Renal pelvis (tissue), 12 donors: Measurements from ENCODE around the gene UPF3A. TPM values are rescaled to one million over a fixed set of nuclear protein-coding genes. Genes with fewer than 3 reads are reported as not detected.
"Not testable (repeated sequence)": the region's sequence is repeated elsewhere in the genome, so short reads cannot be mapped to it uniquely, and the experiment has no call there.

Source experiments
- DNase-seq: peaks from one replicate; pipeline ENCODE4 v3.0.0-alpha.2; 2013
- long read RNA-seq, 16 experiments: transcript quantifications; one replicate each; lab custom pipeline, GENCODE V29; 2026
- polyA plus RNA-seq, 3 donors: library from polyadenylated mRNA; unstranded; fragments of 120-200 nt; gene quantifications; one replicate each; pipeline ENCODE4 v1.2.1, GENCODE V29; 2013; ENCODE audit not compliant: insufficient read length in 3 of 3

UPF3A gene
- 100 to 1,000 TPM in 2 of 3 donors, 10 to 100 TPM in 1; 94.7 to 171 (median 150) TPM for polyA plus RNA-seq
- long read RNA-seq, donor 1, transcript UPF3A-205 (3 exons, 423 nt) = major isoform, 7 of 36 reads
- long read RNA-seq, donor 1, transcript UPF3A-209 (2 exons, 494 nt) = minor isoform, 5 of 36 reads
- long read RNA-seq, donor 1, partial matches to known transcripts = 20 of 36 reads
- long read RNA-seq, donor 1, other reads (novel, unspliced or antisense) = 0 of 36 reads
- long read RNA-seq, donor 2, transcript UPF3A-205 (3 exons, 423 nt) = major isoform, 13 of 41 reads
- long read RNA-seq, donor 2, partial matches to known transcripts = 21 of 41 reads
- long read RNA-seq, donor 2, other reads (novel, unspliced or antisense) = 0 of 41 reads
- long read RNA-seq, donor 3, transcript UPF3A-205 (3 exons, 423 nt) = major isoform, 15 of 33 reads
- long read RNA-seq, donor 3, partial matches to known transcripts = 6 of 33 reads
- long read RNA-seq, donor 3, other reads (novel, unspliced or antisense) = 0 of 33 reads
- long read RNA-seq, donor 4, transcript UPF3A-205 (3 exons, 423 nt) = major isoform, 17 of 29 reads
- long read RNA-seq, donor 4, partial matches to known transcripts = 6 of 29 reads
- long read RNA-seq, donor 4, other reads (novel, unspliced or antisense) = 0 of 29 reads
- long read RNA-seq, donor 5, partial matches to known transcripts = 5 of 11 reads
- long read RNA-seq, donor 5, other reads (novel, unspliced or antisense) = 0 of 11 reads
- long read RNA-seq, donor 6, transcript UPF3A-207 (4 exons, 678 nt) = minor isoform, 8 of 69 reads
- long read RNA-seq, donor 6, transcript UPF3A-205 (3 exons, 423 nt) = major isoform, 28 of 69 reads
- long read RNA-seq, donor 6, partial matches to known transcripts = 27 of 69 reads
- long read RNA-seq, donor 6, other reads (novel, unspliced or antisense) = 0 of 69 reads
- long read RNA-seq, donor 7, transcript UPF3A-205 (3 exons, 423 nt) = major isoform, 10 of 32 reads
- long read RNA-seq, donor 7, partial matches to known transcripts = 20 of 32 reads
- long read RNA-seq, donor 7, other reads (novel, unspliced or antisense) = 0 of 32 reads
- long read RNA-seq, donor 8, transcript UPF3A-205 (3 exons, 423 nt) = major isoform, 9 of 16 reads
- long read RNA-seq, donor 8, partial matches to known transcripts = 6 of 16 reads
- long read RNA-seq, donor 8, other reads (novel, unspliced or antisense) = 0 of 16 reads
- long read RNA-seq, donor 9, transcript UPF3A-205 (3 exons, 423 nt) = major isoform, 18 of 55 reads
- long read RNA-seq, donor 9, transcript UPF3A-209 (2 exons, 494 nt) = minor isoform, 7 of 55 reads
- long read RNA-seq, donor 9, partial matches to known transcripts = 27 of 55 reads
- long read RNA-seq, donor 9, other reads (novel, unspliced or antisense) = 0 of 55 reads
- long read RNA-seq, donor 10, transcript UPF3A-205 (3 exons, 423 nt) = major isoform, 13 of 48 reads
- long read RNA-seq, donor 10, partial matches to known transcripts = 27 of 48 reads
- long read RNA-seq, donor 10, other reads (novel, unspliced or antisense) = 0 of 48 reads
- long read RNA-seq, donor 11, transcript UPF3A-205 (3 exons, 423 nt) = major isoform, 10 of 16 reads
- long read RNA-seq, donor 11, partial matches to known transcripts = 0 of 16 reads
- long read RNA-seq, donor 11, other reads (novel, unspliced or antisense) = 0 of 16 reads
- long read RNA-seq, donor 12, transcript UPF3A-202 (10 exons, 2,387 nt) = minor isoform, 10 of 88 reads
- long read RNA-seq, donor 12, transcript UPF3A-207 (4 exons, 678 nt) = minor isoform, 5 of 88 reads
- long read RNA-seq, donor 12, transcript UPF3A-205 (3 exons, 423 nt) = major isoform, 20 of 88 reads
- long read RNA-seq, donor 12, partial matches to known transcripts = 48 of 88 reads
- long read RNA-seq, donor 12, other reads (novel, unspliced or antisense) = 0 of 88 reads
- long read RNA-seq, donor 13, transcript UPF3A-205 (3 exons, 423 nt) = major isoform, 14 of 48 reads
- long read RNA-seq, donor 13, transcript UPF3A-207 (4 exons, 678 nt) = minor isoform, 6 of 48 reads
- long read RNA-seq, donor 13, partial matches to known transcripts = 24 of 48 reads
- long read RNA-seq, donor 13, other reads (novel, unspliced or antisense) = 0 of 48 reads
- long read RNA-seq, donor 14 = 0 reads
- long read RNA-seq, donor 15 = 0 reads
- long read RNA-seq, donor 16, transcript UPF3A-205 (3 exons, 423 nt) = major isoform, 17 of 43 reads
- long read RNA-seq, donor 16, transcript UPF3A-202 (10 exons, 2,387 nt) = minor isoform, 5 of 43 reads
- long read RNA-seq, donor 16, partial matches to known transcripts = 13 of 43 reads
- long read RNA-seq, donor 16, other reads (novel, unspliced or antisense) = 0 of 43 reads

DNA sequence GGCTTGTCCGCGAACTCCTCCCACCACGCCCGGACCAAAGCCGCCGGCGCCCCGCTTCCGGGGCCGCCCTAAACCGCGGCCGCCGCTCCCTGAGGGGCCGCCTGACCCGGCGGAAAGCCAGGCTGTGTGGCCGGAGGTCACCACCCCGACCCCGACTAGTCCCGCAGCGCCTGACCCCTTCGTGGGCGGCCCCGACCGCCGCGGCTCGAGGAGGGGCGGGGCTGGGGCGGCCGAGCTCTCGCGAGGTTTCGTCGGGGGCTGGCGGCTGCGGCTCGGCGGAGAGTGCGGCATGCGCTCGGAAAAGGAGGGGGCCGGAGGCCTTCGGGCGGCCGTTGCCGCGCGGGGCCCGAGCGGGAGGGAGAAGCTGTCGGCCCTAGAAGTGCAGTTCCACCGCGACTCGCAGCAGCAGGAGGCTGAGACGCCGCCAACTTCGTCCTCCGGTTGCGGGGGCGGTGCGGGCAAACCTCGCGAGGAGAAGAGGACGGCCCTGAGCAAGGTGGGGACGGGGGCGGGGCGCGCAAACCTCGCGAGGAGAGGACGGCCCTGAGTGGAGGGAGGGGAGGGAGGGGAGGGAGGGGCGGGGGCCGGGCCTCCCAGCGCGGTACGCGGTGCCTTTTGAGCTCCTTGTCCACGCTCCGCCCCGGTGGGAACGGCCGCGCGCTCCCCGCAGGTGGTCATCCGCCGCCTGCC lies at the start of gene UPF3A:
Gene UPF3A (plus strand): TSS at position 251 of the 690 bp plus-strand sequence. CDS start 39 bp downstream, at position 290.
- DNase-seq = peak; percentile 93

GRCh38 chr13:114231886-114232285 lies 49.5 kb upstream of the UPF3A start:
- no peak for DNase-seq

DNA sequence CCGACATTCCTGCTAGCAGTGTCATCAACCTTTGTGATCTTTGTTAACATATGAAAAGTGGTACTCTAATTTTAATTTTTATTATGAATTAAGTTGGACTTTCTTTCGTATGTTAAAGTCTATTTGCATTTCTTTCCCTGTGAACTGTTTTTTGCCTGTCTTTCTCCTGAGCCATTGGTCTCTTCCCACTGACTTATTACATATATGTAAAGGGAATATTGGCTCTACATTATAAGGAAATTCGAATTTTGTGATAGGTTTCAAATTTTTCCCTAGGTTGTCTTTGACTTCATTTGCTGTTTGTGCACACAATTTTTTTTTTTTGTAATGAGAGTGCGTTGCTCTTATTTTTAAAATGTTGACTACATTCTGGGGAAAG lies 47.1 kb upstream of the UPF3A start:
- DNase-seq = no peak

GRCh38 chr13:114234645-114235421 lies 46.6 kb upstream of the UPF3A start, which contains the start of gene CDC16:
Gene CDC16, plus strand, starts transcription at chr13:114234897. Its CDS starts 188 bp downstream, at chr13:114235085.
- DNase-seq = peak; percentile 93

DNA sequence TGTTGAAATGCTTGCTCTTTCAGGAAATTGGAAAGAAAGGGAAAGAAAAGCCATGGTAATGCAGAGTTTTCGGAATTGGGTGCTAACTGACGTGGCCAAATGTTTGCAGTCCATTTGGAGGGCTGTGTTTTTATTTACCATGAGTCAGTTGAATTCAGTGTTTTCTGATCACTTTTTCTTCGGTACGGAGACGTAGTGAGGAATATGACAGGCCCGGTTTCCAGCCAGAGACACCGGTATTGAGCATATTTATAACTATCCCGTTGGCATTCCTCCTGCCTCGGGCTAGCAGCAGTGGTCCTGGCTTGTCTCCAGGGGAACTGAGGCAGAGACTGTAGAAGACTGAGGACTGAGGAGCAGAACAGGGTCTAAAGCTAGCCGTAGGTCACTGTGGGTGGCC lies 45.7 kb upstream of the UPF3A start:
- DNase-seq = no peak

- DNase-seq = no peak
These were observed 45.2 kb upstream of the UPF3A start for GRCh38 chr13:114236227-114236626.

- DNase-seq = no peak
These were observed 43.8 kb upstream of the UPF3A start for GRCh38 chr13:114237415-114238112.

DNA sequence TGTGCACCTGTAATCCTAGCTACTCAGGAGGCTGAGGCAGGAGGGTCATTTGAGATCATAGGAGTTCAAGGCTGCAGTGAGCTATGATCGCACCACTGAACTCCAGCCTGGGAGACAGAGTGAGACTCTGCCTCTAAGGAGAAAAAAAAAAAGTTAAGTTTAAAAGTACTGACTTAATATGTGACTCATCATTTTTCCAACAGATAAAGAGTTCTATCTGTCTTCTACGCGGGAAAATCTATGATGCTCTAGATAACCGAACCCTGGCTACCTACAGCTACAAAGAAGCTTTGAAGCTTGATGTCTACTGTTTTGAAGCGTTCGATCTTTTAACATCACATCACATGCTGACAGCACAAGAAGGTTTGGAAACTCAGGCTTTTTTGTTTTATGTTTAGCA lies 39.5 kb upstream of the UPF3A start:
- no peak for DNase-seq

DNA sequence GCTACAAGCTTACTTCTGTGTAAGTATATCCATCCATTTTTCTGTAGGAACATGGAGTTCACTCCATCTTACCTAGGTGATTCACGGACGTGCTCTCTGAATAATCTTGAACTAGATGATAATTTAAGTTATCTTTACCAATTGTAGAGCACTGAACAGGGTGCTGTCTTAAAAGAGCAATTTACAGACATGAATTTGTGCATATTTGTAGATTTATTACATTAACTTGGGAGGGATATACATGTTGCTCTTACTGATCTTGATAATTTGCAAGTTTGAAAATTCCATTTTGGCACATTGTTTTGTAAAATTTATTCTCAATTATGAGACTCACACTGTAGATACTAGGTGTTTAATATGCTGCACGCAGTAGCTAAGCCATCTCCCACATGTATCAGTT lies 37.4 kb upstream of the UPF3A start:
- DNase-seq = no peak

GRCh38 chr13:114244637-114245036 lies 36.8 kb upstream of the UPF3A start:
- no peak for DNase-seq

DNA sequence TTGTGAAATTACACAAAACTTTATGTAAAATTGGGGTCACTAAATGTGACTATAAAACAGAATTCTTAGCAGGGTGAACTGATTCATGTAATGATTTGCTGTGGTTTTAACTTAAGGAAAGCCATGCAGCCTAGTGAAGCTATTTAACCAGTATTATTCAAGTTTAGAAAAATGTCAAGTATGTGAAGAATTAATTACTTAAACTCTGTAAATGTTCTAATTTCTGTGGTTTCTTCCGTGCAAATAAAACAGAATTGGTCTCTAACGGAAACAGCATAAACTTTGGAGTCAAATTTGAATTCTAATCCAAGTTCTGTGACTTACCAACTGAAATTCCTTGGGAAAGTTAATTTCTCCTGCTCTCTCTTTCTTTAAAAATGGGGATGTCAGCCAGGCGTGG lies 33.4 kb upstream of the UPF3A start:
- no peak for DNase-seq

GRCh38 chr13:114249077-114249476 lies 32.3 kb upstream of the UPF3A start:
- DNase-seq = no peak

DNA sequence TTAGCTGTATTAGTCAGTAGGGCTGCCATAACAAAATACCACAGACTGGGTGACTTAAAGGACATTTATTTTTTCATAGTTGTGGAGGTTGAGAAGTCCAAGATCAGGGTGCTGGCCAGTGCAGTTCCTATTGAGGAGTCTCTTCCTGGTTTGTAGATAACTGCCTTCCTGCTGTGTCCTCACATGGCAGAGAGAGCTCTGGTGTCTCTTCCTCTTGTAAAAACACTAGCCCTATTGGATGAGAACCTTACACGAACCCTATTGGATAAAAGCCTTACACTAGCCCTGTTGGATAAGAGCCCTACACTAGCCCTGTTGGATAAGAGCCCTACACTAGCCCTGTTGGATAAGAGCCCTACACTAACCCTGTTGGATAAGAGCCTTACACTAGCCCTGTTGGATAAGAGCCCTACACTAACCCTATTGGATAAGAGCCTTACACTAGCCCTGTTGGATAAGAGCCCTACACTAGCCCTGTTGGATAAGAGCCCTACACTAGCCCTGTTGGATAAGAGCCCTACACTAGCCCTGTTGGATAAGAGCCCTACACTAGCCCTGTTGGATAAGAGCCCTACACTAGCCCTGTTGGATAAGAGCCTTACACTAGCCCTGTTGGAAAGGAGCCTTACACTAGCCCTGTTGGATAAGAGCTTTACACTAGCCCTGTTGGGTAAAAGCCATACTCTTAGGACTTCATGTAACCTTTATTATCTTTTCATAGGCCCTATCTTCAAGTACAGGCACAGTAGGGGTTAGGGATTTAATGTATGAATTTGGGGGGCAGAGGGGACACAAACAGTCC lies 29.6 kb upstream of the UPF3A start:
- not testable (repeated sequence) for DNase-seq

DNA sequence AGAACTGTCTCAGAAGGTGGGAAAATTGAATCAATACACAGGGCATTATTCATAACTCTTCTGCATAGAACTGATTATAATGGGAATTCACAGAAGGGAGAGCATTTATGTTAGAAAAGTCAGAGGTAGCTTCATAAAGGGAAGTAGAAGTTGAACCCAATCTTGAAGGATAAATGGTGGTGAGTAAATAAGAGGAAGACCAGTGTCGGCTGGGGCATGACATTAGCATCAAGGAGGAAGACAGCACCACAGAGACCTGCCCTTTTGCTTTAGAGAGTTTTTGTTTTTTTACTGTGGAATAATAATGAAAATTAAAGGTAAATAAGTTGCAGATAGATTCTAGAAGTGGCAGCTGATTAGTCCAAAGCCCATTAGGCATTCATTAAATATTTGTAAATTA lies 24.9 kb upstream of the UPF3A start:
- no peak for DNase-seq

DNA sequence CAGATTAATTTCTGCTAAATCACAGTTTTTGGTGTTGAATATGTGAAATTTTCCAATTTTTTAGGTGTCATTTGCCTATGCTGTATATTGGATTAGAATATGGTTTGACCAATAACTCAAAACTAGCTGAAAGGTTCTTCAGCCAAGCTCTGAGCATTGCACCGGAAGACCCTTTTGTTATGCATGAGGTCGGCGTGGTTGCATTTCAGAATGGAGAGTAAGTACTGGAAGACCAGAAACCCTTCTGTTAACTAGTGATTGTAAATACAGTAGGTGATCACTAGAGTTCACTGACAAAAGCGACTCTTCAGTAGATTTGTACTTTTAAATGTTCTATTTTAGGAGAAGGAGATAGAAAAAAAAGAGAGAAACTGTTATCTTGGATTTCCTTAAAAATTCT lies 24.4 kb upstream of the UPF3A start:
- DNase-seq = no peak

DNA sequence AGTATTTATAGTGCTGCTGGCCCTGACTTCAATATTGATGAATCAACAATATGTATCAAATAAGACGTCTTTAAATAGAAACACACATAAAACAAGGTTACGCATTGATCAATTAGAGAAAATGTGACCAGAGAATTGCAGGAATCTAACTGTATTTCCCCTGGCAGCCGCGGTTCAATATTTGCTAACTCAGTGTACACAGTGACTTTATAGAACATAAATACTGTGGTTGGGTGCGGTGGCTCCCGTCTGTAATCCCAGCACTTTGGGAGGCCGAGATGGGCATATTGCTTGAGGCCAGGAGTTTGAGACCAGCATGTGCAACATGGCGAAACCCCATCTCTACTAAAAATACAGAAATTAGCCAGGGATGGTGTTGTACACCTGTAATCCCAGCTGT lies 22.8 kb upstream of the UPF3A start:
- no peak for DNase-seq

DNA sequence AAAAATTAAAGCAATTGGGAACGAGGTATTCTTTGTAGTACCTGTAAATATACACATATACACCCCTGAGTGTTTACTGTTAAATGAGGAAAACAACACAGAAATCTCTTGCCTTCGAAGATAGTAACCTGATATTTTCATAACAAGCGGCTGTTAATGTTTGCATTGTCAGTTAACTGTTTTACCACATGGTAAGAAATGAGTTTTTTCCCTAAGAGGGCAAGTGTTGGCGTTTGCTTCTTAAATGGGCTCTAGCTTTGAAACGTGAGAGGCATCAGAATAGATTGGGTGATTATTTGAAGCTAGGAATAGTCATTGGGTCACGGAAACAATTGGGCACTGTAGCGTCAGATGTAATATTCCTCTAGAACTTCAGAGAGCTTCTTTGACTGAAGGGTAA lies 22.0 kb upstream of the UPF3A start:
- DNase-seq = no peak
